ENCODE measurements around the gene MYOZ2.

DNA sequence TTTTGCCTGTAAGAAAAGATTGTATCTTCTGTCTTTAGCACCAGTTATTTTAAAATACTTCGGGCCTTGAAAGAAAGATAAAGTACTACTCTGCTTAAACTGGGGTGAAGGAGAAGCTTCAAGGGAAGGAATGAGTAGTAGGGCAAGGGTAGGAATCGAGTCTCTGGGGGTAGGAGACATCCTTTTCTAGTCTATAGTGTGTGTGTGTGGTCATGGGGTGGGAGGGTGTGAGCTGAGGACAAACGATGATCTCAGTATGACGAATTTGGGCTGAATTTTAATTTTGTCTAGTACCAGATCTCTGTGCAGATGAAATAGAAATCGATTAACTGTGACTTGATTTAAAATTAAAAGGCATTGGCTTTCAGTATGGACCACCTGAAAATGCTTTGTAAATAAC is 3.3 kb upstream of the MYOZ2 start:
- TF ChIP-seq, protein P1, sequence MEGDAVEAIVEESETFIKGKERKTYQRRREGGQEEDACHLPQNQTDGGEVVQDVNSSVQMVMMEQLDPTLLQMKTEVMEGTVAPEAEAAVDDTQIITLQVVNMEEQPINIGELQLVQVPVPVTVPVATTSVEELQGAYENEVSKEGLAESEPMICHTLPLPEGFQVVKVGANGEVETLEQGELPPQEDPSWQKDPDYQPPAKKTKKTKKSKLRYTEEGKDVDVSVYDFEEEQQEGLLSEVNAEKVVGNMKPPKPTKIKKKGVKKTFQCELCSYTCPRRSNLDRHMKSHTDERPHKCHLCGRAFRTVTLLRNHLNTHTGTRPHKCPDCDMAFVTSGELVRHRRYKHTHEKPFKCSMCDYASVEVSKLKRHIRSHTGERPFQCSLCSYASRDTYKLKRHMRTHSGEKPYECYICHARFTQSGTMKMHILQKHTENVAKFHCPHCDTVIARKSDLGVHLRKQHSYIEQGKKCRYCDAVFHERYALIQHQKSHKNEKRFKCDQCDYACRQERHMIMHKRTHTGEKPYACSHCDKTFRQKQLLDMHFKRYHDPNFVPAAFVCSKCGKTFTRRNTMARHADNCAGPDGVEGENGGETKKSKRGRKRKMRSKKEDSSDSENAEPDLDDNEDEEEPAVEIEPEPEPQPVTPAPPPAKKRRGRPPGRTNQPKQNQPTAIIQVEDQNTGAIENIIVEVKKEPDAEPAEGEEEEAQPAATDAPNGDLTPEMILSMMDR (IDR thresholded peaks at IDR 0.05): no peak
- TF ChIP-seq POLR2A (IDR thresholded peaks at IDR 0.05): no peak
